ENCODE results near the gene SSBP3.

SSBP3 gene

GRCh38 chr1:54224233-54224632 is 182.0 kb downstream of the SSBP3 start:
- Histone ChIP-seq H3K36me3 (ENCODE audit: low read length) (no peaks in the 10 kb centered on the region), H3K9me3 (ENCODE audit: insufficient read depth, low read length) (no peaks in the 10 kb centered on the region), H3K9ac (ENCODE audit: low read length) (no peak overlapping the region), H4K20me1 (ENCODE audit: low read depth, low read length) (no peaks in the 10 kb centered on the region), H3K27ac (ENCODE audit: low read depth, low read length) (no peak overlapping the region), H3F3A (ENCODE audit: insufficient read depth) (no peaks in the 10 kb centered on the region), H3K27me3 (ENCODE audit: low read length) (no peaks in the 10 kb centered on the region), H3K4me2 (ENCODE audit: low read depth, low read length, poor library complexity, severe bottlenecking) (no peak overlapping the region), H3K4me3 (ENCODE audit: insufficient read depth, low read length, poor library complexity, severe bottlenecking) (no peak overlapping the region), H3K79me2 (ENCODE audit: insufficient read depth, low read length) (no peaks in the 10 kb centered on the region), H2AFZ (ENCODE audit: low read depth, low read length, severe bottlenecking) (no peak overlapping the region), H3K9me2 (replicated peaks; ENCODE audit: insufficient read depth, low read length) (no peaks in the 10 kb centered on the region)
- TF ChIP-seq CTCF (IDR thresholded peaks at IDR 0.05; ENCODE audit: insufficient read depth, low read length, poor library complexity, severe bottlenecking), result no peak

- H3K27ac ChIP-seq (ENCODE audit: low read depth, low read length), result no peak overlapping the region
- no peak overlapping the region for H3K4me3 ChIP-seq (ENCODE audit: insufficient read depth, low read length, poor library complexity, severe bottlenecking)
- H3K79me2 ChIP-seq (ENCODE audit: insufficient read depth, low read length), result no peaks in the 10 kb centered on the region
- H3F3A ChIP-seq (ENCODE audit: insufficient read depth), result no peaks in the 10 kb centered on the region
- H4K20me1 ChIP-seq (ENCODE audit: low read depth, low read length), result no peaks in the 10 kb centered on the region
- no peak overlapping the region for H3K4me2 ChIP-seq (ENCODE audit: low read depth, low read length, poor library complexity, severe bottlenecking)
- H3K9me2 ChIP-seq (replicated peaks; ENCODE audit: insufficient read depth, low read length), result no peaks in the 10 kb centered on the region
- H3K9me3 ChIP-seq (ENCODE audit: insufficient read depth, low read length), result no peaks in the 10 kb centered on the region
- H3K36me3 ChIP-seq (ENCODE audit: low read length), result no peaks in the 10 kb centered on the region
- no peaks in the 10 kb centered on the region for H3K27me3 ChIP-seq (ENCODE audit: low read length)
- no peak overlapping the region for H3K9ac ChIP-seq (ENCODE audit: low read length)
- no peak overlapping the region for H2AFZ ChIP-seq (ENCODE audit: low read depth, low read length, severe bottlenecking)
- TF ChIP-seq CTCF (IDR thresholded peaks at IDR 0.05; ENCODE audit: insufficient read depth, low read length, poor library complexity, severe bottlenecking) (no peak), EZH2phosphoT487 (conservative IDR thresholded peaks at IDR 0.05; ENCODE audit: low read length) (no peak)
Observed at GRCh38 chr1:54223441-54224202, 182.6 kb downstream of the SSBP3 start.

GRCh38 chr1:54222711-54223110 is 183.5 kb downstream of the SSBP3 start:
- no peaks in the 10 kb centered on the region for H3K36me3 ChIP-seq (ENCODE audit: low read length)

More at GRCh38 chr1:54222711-54223110, 183.5 kb downstream of the SSBP3 start:
- H4K20me1 ChIP-seq (ENCODE audit: low read depth, low read length), result no peaks in the 10 kb centered on the region
- no peaks in the 10 kb centered on the region for H3K79me2 ChIP-seq (ENCODE audit: insufficient read depth, low read length)
- H3F3A ChIP-seq (ENCODE audit: insufficient read depth), result no peaks in the 10 kb centered on the region
- no peak overlapping the region for H3K9ac ChIP-seq (ENCODE audit: low read length)
- H3K27ac ChIP-seq (ENCODE audit: low read depth, low read length), result no peak overlapping the region
- TF ChIP-seq CTCF (IDR thresholded peaks at IDR 0.05; ENCODE audit: insufficient read depth, low read length, poor library complexity, severe bottlenecking), result no peak
- TF ChIP-seq EZH2phosphoT487 (conservative IDR thresholded peaks at IDR 0.05; ENCODE audit: low read length), result no peak
- H3K27me3 ChIP-seq (ENCODE audit: low read length), result no peaks in the 10 kb centered on the region
- H3K9me3 ChIP-seq (ENCODE audit: insufficient read depth, low read length), result no peaks in the 10 kb centered on the region
- no peak overlapping the region for H3K4me3 ChIP-seq (ENCODE audit: insufficient read depth, low read length, poor library complexity, severe bottlenecking)
- H3K9me2 ChIP-seq (replicated peaks; ENCODE audit: insufficient read depth, low read length), result no peaks in the 10 kb centered on the region
- no peak overlapping the region for H3K4me2 ChIP-seq (ENCODE audit: low read depth, low read length, poor library complexity, severe bottlenecking)
- no peak overlapping the region for H2AFZ ChIP-seq (ENCODE audit: low read depth, low read length, severe bottlenecking)
